SK-N-SH (cell line): ENCODE measurements around the gene B3GALNT2. TPM values are rescaled to one million over a fixed set of nuclear protein-coding genes. Genes with fewer than 3 reads are reported as not detected.

Experiments used
- CTCF ChIA-PET: fragments of 300-600, 350-600 bp; formaldehyde crosslinking; extraction: SDS; loops from one replicate; lab custom pipeline; 2021; lab: Yijun Ruan, JAX
- POLR2A ChIA-PET: fragments of 350-600 bp; sonication (Branson Sonifier 250); formaldehyde crosslinking; extraction: SDS; loops from one replicate; lab custom pipeline; 2020; ENCODE audit warnings: antibody characterized with exemption, inconsistent platforms; lab: Yijun Ruan, JAX
- DNase-seq: peaks from one replicate; pipeline ENCODE4 v3.0.0; 2012
- H2AFZ ChIP-seq: fragments of 200-600 bp; sonication (generic); 2 replicates; pipeline ENCODE4 v1.8.1; 2016; ENCODE audit warnings: antibody characterized with exemption, mild to moderate bottlenecking, low read depth
- H3F3A ChIP-seq: fragments of 200-600 bp; sonication (generic); replicated peaks from 2 replicates; pipeline ENCODE3; 2016; ENCODE audit warnings: antibody characterized with exemption, mild to moderate bottlenecking; ENCODE audit not compliant: insufficient read depth
- H3K27ac ChIP-seq, 2 experiments: fragments of 200-500 bp in 1 of 2; fragments of 200-600 bp in 1 of 2; sonication (Bioruptor generic) in 1 of 2; sonication (generic), shearing (Covaris generic) in 1 of 2; 2 replicates each; pipeline versions ENCODE4 v1.5.1 to v1.6.1; 2014 to 2016; ENCODE audit warnings: low read depth in 2 of 2, inconsistent platforms in 1 of 2, low read length in 1 of 2, mild to moderate bottlenecking in 1 of 2, mixed read lengths in 1 of 2
- H3K27me3 ChIP-seq: fragments of 200-600 bp; sonication (generic), shearing (Covaris generic); 2 replicates; pipeline ENCODE4 v1.6.1; 2016; ENCODE audit warnings: mixed run types; ENCODE audit not compliant: insufficient read depth
- H3K36me3 ChIP-seq, 2 experiments: fragments of 200-500 bp in 1 of 2; fragments of 200-600 bp in 1 of 2; sonication (Bioruptor generic) in 1 of 2; sonication (generic) in 1 of 2; replicated peaks in 1 of 2; 2 replicates each; pipeline versions ENCODE3 to v1.5.1; 2014 to 2016; ENCODE audit warnings: low read length in 1 of 2, mild to moderate bottlenecking in 1 of 2; ENCODE audit not compliant: insufficient read depth in 2 of 2, control insufficient read depth in 1 of 2
- H3K4me1 ChIP-seq, 2 experiments: fragments of 200-500 bp in 1 of 2; fragments of 200-600 bp in 1 of 2; sonication (Bioruptor generic) in 1 of 2; sonication (generic), shearing (Covaris generic) in 1 of 2; 2 replicates each; pipeline versions ENCODE4 v1.5.1 to v1.6.1; 2014 to 2016; ENCODE audit warnings: low read depth in 1 of 2, low read length in 1 of 2, mixed run types in 1 of 2; ENCODE audit not compliant: insufficient read depth in 2 of 2, control insufficient read depth in 1 of 2
- H3K4me2 ChIP-seq: fragments of 200-600 bp; sonication (generic), shearing (Covaris generic); 2 replicates; pipeline ENCODE4 v1.6.1; 2017; ENCODE audit warnings: mixed run types
- H3K4me3 ChIP-seq, 2 experiments: fragments of 200-500 bp in 1 of 2; fragments of 200-600 bp in 1 of 2; sonication (Bioruptor generic) in 1 of 2; sonication (generic), shearing (Covaris generic) in 1 of 2; 2 replicates each; pipeline versions ENCODE4 v1.5.1 to v1.8.1; 2014 to 2016; ENCODE audit warnings: low read depth in 2 of 2, inconsistent platforms in 1 of 2, low read length in 1 of 2, mild to moderate bottlenecking in 1 of 2, mixed read lengths in 1 of 2, moderate library complexity in 1 of 2
- H3K79me2 ChIP-seq: fragments of 200-600 bp; sonication (generic); 2 replicates; pipeline ENCODE4 v1.8.1; 2017; ENCODE audit warnings: mild to moderate bottlenecking; ENCODE audit not compliant: insufficient read depth
- H3K9ac ChIP-seq: fragments of 200-600 bp; sonication (generic); 2 replicates; pipeline ENCODE4 v1.6.1; 2017; ENCODE audit warnings: mixed run types
- H3K9me2 ChIP-seq: fragments of 200-600 bp; sonication (generic); 2 replicates; pipeline ENCODE4 v1.6.1; 2017; ENCODE audit warnings: mixed run types
- H3K9me3 ChIP-seq: fragments of 200-600 bp; sonication (generic); 2 replicates; pipeline ENCODE4 v1.6.1; 2017; ENCODE audit warnings: mixed run types, mild to moderate bottlenecking, moderate library complexity
- H4K20me1 ChIP-seq: fragments of 200-600 bp; sonication (generic); 2 replicates; pipeline ENCODE4 v1.6.1; 2017; ENCODE audit warnings: mild to moderate bottlenecking, mixed run types; ENCODE audit not compliant: insufficient read depth
- GABPA ChIP-seq: IDR thresholded peaks from 2 replicates; pipeline ENCODE4 v1.4.0; 2012; ENCODE audit warnings: low read depth, mild to moderate bottlenecking
- MEF2A ChIP-seq: IDR thresholded peaks from 2 replicates; pipeline ENCODE4 v1.4.0; 2012; ENCODE audit warnings: low read depth, borderline replicate concordance
- MXI1 ChIP-seq: IDR thresholded peaks from 2 replicates; pipeline ENCODE4 v1.6.1; 2012; ENCODE audit warnings: mild to moderate bottlenecking, low read depth, low read length, improper control_type of control experiment
- RCOR1 ChIP-seq: fragments of 150-350 bp; IDR thresholded peaks from 2 replicates; pipeline ENCODE4 v1.6.1; 2017; ENCODE audit warnings: antibody characterized with exemption, low read length
- RXRA ChIP-seq: IDR thresholded peaks from 2 replicates; pipeline ENCODE4 v1.4.0; 2012; ENCODE audit warnings: low read depth, mild to moderate bottlenecking, borderline replicate concordance
- SIN3A ChIP-seq: IDR thresholded peaks from 2 replicates; pipeline ENCODE4 v1.6.1; 2012; ENCODE audit warnings: low read depth, mild to moderate bottlenecking, low read length, moderate library complexity, borderline replicate concordance
- TCF12 ChIP-seq: IDR thresholded peaks from 2 replicates; pipeline ENCODE4 v1.4.0; 2012
- YY1 ChIP-seq: IDR thresholded peaks from 2 replicates; pipeline ENCODE4 v1.4.0; 2012; ENCODE audit warnings: low read depth, mild to moderate bottlenecking
- WGBS: methylation state at CpG from one replicate; pipeline ENCODE4 v1.1.6; 2017; ENCODE audit warnings: low lambda C conversion rate; 5-methylcytosine and 5-hydroxymethylcytosine counted together
- polyA plus RNA-seq, 3 experiments: library from polyadenylated mRNA; depleted of rRNA; stranded (reverse); fragments of >200 nt; gene quantifications; 2 replicates each; pipeline ENCODE4 v1.2.3, GENCODE V29; 2012
- TF ChIP-seq, protein P1 (sequence below): fragments of 150-350 bp; IDR thresholded peaks from 2 replicates; pipeline ENCODE4 v1.6.1; 2017; ENCODE audit warnings: antibody characterized with exemption, low read length, low read depth, borderline replicate concordance
- TF ChIP-seq, protein P2 (sequence below): IDR thresholded peaks from 2 replicates; pipeline ENCODE4 v1.4.0; 2012; ENCODE audit warnings: low read depth
- TF ChIP-seq, protein P3 (sequence below): IDR thresholded peaks from 2 replicates; pipeline ENCODE4 v1.6.1; 2012; ENCODE audit warnings: mild to moderate bottlenecking, low read depth, low read length, moderate library complexity

Gene B3GALNT2
- polyA plus RNA-seq, 1 of the 3 experiments (the other 2 are of a cell fraction): 15.5 TPM

DNA sequence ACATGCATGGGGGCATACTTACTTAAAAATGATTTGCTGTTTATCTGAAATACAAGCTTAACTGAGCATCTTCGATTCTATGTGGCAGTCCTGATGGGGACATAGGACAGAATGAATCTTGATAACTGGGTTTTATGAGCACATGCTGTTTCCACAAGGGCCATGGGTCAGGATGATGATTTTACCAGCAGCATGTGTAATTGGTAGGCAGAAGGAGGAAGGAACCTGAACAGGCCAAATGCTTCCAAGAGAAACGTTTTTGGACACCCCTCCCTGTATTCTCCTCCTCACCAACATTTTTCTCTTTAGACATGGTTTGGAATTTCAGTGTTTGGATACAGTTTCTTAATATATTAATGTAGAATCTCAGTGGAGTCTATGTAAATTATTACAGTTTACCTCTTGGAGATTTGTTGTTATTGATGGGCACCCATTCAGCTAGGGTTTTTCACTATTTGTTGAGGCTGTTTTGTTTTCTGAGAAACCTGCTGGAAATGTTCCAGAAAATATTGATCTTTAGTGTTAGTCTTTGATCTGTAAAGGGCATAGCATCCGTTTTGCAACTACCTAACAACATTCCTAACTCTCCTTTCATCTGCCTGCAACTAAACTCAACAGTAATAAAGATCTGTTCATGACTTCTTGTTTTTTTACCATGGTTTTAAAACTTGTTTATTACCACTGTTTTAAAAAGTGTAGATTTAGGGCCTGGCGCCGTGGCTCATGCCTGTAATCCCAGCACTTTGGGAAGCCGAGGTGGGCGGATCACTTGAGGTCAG is 95.0 kb downstream of the B3GALNT2 start:
- H2AFZ ChIP-seq: no peak overlapping the region
- H4K20me1 ChIP-seq: no peaks in the 10 kb centered on the region
- no peak overlapping the region for H3K9ac ChIP-seq
- no peak for TF ChIP-seq TCF12
- TF ChIP-seq, protein P1, sequence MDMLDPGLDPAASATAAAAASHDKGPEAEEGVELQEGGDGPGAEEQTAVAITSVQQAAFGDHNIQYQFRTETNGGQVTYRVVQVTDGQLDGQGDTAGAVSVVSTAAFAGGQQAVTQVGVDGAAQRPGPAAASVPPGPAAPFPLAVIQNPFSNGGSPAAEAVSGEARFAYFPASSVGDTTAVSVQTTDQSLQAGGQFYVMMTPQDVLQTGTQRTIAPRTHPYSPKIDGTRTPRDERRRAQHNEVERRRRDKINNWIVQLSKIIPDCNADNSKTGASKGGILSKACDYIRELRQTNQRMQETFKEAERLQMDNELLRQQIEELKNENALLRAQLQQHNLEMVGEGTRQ: no peak
- 80% methylated on average over 7 of the region's 7 CpGs for WGBS
- H3K27ac ChIP-seq: no peak overlapping the region; a peak in 1 of 4 replicates
- peaks cover 0 to under 1% of the 10 kb centered on the region in 2 experiments for H3K36me3 ChIP-seq
- no peaks in the 10 kb centered on the region for H3K27me3 ChIP-seq
- POLR2A ChIA-PET: no interaction called here
- H3F3A ChIP-seq: peaks cover 24% of the 10 kb centered on the region
- CTCF ChIA-PET: interaction anchor here (0.7 to 1.6 kb wide), 4 partner anchors 11 to 175 kb away, joined by 3 to 6 read pairs (median 3); no protein-coding TSS in a partner anchor
- H3K9me2 ChIP-seq: no peaks in the 10 kb centered on the region
- no peak for DNase-seq
- peaks cover 38% of the 10 kb centered on the region for H3K79me2 ChIP-seq
- H3K4me3 ChIP-seq: no peak overlapping the region
- H3K4me1 ChIP-seq: peaks cover 0 to 4% of the 10 kb centered on the region in 2 experiments; a peak in 2 of 4 replicates
- H3K4me2 ChIP-seq: no peak overlapping the region
- H3K9me3 ChIP-seq: no peaks in the 10 kb centered on the region

DNA sequence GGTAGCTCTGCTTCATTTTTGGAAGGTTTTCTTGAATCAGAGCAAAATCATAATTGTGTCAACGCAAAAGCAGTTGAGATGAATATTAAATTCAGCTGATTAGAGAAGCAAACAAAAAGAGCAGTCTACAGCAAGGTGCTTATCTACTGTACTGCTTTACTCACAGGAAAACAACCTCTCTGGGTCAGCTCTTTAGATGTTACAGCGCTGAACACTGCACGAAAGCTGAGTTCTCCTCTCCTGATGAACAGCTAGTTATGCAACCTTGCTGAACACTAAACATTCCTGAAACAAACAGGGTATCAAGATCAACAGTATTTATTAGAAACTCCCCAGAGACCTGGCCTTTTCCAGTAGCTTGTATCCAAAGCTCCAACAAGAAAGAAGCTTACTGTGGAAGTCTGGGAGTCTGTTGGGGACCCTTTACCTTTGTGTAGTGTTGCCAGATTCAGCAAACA is 95.7 kb downstream of the B3GALNT2 start:
- Histone ChIP-seq H4K20me1 (no peaks in the 10 kb centered on the region), H3K9me2 (no peaks in the 10 kb centered on the region), H2AFZ (no peak overlapping the region), H3K4me2 (no peak overlapping the region), H3K27ac (peak overlapping the region in 1 of 2 experiments; percentile 17; a peak in 1 of 4 replicates), H3K9me3 (no peaks in the 10 kb centered on the region), H3K4me3 (no peak overlapping the region), H3K27me3 (no peaks in the 10 kb centered on the region), H3K79me2 (peaks cover 39% of the 10 kb centered on the region), H3K4me1 (peaks cover 0 to 4% of the 10 kb centered on the region in 2 experiments; a peak in 2 of 4 replicates), H3K9ac (no peak overlapping the region), H3K36me3 (no peaks in the 10 kb centered on the region), H3F3A (peaks cover 24% of the 10 kb centered on the region)
- CTCF ChIA-PET: interaction anchor here (0.7 to 1.6 kb wide), 4 partner anchors 11 to 174 kb away, joined by 3 to 6 read pairs (median 3); no protein-coding TSS in a partner anchor
- POLR2A ChIA-PET: no interaction called here
- 59% methylated on average over 3 of the region's 3 CpGs for WGBS
- DNase-seq: no peak
- TF ChIP-seq, protein P2, sequence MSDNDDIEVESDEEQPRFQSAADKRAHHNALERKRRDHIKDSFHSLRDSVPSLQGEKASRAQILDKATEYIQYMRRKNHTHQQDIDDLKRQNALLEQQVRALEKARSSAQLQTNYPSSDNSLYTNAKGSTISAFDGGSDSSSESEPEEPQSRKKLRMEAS: no peak
- TF ChIP-seq, protein P3, sequence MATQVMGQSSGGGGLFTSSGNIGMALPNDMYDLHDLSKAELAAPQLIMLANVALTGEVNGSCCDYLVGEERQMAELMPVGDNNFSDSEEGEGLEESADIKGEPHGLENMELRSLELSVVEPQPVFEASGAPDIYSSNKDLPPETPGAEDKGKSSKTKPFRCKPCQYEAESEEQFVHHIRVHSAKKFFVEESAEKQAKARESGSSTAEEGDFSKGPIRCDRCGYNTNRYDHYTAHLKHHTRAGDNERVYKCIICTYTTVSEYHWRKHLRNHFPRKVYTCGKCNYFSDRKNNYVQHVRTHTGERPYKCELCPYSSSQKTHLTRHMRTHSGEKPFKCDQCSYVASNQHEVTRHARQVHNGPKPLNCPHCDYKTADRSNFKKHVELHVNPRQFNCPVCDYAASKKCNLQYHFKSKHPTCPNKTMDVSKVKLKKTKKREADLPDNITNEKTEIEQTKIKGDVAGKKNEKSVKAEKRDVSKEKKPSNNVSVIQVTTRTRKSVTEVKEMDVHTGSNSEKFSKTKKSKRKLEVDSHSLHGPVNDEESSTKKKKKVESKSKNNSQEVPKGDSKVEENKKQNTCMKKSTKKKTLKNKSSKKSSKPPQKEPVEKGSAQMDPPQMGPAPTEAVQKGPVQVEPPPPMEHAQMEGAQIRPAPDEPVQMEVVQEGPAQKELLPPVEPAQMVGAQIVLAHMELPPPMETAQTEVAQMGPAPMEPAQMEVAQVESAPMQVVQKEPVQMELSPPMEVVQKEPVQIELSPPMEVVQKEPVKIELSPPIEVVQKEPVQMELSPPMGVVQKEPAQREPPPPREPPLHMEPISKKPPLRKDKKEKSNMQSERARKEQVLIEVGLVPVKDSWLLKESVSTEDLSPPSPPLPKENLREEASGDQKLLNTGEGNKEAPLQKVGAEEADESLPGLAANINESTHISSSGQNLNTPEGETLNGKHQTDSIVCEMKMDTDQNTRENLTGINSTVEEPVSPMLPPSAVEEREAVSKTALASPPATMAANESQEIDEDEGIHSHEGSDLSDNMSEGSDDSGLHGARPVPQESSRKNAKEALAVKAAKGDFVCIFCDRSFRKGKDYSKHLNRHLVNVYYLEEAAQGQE: no peak
- TF ChIP-seq GABPA (no peak), YY1 (no peak), MEF2A (no peak), RCOR1 (no peak), RXRA (no peak), MXI1 (no peak), SIN3A (no peak)
